Ovary (tissue), 9 donors: ENCODE data around the gene PARM1. TPM values are rescaled to one million over a fixed set of nuclear protein-coding genes. Genes with fewer than 3 reads are reported as not detected.

Experiments used
- DNase-seq, 5 donors: peaks; one replicate each; pipeline ENCODE4 v3.0.0-alpha.2; 2019 to 2020
- H3K27ac ChIP-seq, 2 donors: fragments of 200-600 bp; one replicate each; pipeline versions ENCODE4 v1.5.1 to v1.8.0; 2019 to 2022
- H3K27me3 ChIP-seq: fragments of 200-600 bp; one replicate; pipeline ENCODE4 v1.8.0; 2022
- H3K36me3 ChIP-seq: fragments of 200-600 bp; sonication (generic); one replicate; pipeline ENCODE4 v1.5.1; 2019
- H3K4me1 ChIP-seq: one replicate; pipeline ENCODE4 v1.8.1; 2013; ENCODE audit warnings: mild to moderate bottlenecking, moderate library complexity; ENCODE audit not compliant: insufficient read depth
- H3K4me3 ChIP-seq: fragments of 200-600 bp; sonication (generic); one replicate; pipeline ENCODE4 v1.5.1; 2017
- H3K9me3 ChIP-seq, 2 donors: fragments of 200-600 bp in 1 of 2; sonication (generic) in 1 of 2; one replicate each; pipeline versions ENCODE4 v1.5.1 to v1.8.1; 2013 to 2019; ENCODE audit warnings: mild to moderate bottlenecking in 1 of 2, moderate library complexity in 1 of 2
- EP300 ChIP-seq: sonication (generic); formaldehyde crosslinking; IDR thresholded peaks from one replicate; pipeline ENCODE4 v1.6.1; 2017; ENCODE audit warnings: antibody characterized with exemption
- POLR2A ChIP-seq: fragments of 450-650 bp; IDR thresholded peaks from one replicate; pipeline ENCODE4 v1.6.1; 2017; ENCODE audit warnings: antibody characterized with exemption, mild to moderate bottlenecking, moderate library complexity
- WGBS, 3 donors: extraction: QIAGEN DNeasy Blood & Tissue Kit in 1 of 3; methylation state at CpG; one replicate each; pipeline versions ENCODE4 v1.1.5 to v1.1.7; 2013 to 2017; 5-methylcytosine and 5-hydroxymethylcytosine counted together
- intact Hi-C, 4 donors: fragments of 100-400 bp; cut with DNase I; formaldehyde crosslinking; loops; one replicate each; pipeline versions ENCODE4 v1.11.0 to v1.15.1; 2022 to 2023
- polyA plus RNA-seq, 2 donors: library from polyadenylated mRNA; stranded (reverse); fragments of 200-250 nt in 1 of 2; fragments of 350-450 nt in 1 of 2; fragmentation: Illumina TruSeq in 1 of 2; extraction: RNeasy Lipid Tissue Mini Kit (QIAGEN cat#74804) in 1 of 2; gene quantifications; one replicate each; pipeline ENCODE4 v1.2.3, GENCODE V29; 2013 to 2014
- total RNA-seq, 7 donors: library from RNA; depleted of rRNA in 2 of 7; stranded (reverse); fragments of >200 nt in 2 of 7; fragmentation: NEBNext Ultra II Directional in 3 of 7; extraction: Animal tissue kit (Norgen Biotek cat#: 25700) in 3 of 7; gene quantifications; one replicate each; pipeline versions ENCODE4 v1.1.0 to v1.2.4, GENCODE V29; 2016 to 2023
- TF ChIP-seq, protein P1 (sequence below), 3 donors: fragments of 450-650 bp in 2 of 3; fragments of 200-600 bp in 1 of 3; IDR thresholded peaks; one replicate each; pipeline versions ENCODE4 v1.5.1 to v1.8.0; 2016 to 2022; ENCODE audit warnings: antibody characterized with exemption in 3 of 3, mild to moderate bottlenecking in 1 of 3
- donor health status: DM: no; HTN: no; CAD: no; lungs with moderate emphysema.
- donor health status: DM: no; HTN: no; CAD: no.
- donor health status: Bipolar disorder and iron deficiency.
- donor health status: DM: yes; HTN: yes; CAD: no.
- donor health status: DM: no; HTN: no; CAD: no.
- donor health status: DM: yes; HTN: yes; CAD: no.

Gene PARM1
- total and polyA plus RNA-seq, 9 donors = 1.9 to 90.1 (median 12.6) TPM

DNA sequence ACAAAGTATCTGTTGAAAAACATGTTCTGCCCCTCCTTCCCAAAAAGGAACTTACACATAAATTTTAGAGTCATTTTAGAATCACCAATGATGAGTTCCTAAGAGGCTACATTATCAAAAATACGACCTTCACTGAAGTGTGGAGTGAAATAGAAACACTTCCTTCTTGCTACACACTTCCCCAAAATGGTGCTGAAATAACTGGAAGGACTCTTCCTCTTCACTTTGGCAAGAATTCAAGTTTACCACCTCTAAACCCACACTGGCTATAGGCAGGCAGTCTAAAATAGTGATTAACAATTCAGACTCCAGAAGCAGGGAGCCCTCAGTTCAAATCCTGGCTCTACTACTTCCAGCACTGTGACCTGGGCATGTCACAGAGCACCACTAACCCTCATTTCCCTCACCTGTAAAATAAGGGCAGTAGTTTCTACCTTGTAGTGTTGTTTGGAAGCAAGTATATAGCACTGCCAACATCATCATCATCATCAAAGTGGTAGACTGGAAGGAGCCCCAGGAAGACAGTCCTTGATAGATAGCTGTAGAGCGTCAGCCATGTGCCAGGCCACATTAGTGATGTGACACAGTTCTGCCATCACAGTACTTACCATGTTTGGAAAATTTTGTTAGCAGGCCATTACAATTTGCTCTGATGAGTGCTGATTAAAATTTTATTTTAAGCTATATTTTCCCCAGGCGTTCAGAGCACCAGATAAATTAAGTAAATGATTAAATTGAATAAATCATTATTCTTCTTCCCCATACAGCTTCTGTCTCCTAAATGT, 103.3 kb downstream of the PARM1 start:
- intact Hi-C loops = no loop called here
- no peaks in the 10 kb centered on the region for H3K4me1 ChIP-seq
- no peak for DNase-seq
- no peak overlapping the region for H3K4me3 ChIP-seq
- no peak overlapping the region for H3K27ac ChIP-seq
- WGBS, 3 donors = 65 to 78% (median 69%) methylated on average over 3 of the region's 3 CpGs
- TF ChIP-seq POLR2A (no peak), EP300 (no peak)
- TF ChIP-seq, protein P1, sequence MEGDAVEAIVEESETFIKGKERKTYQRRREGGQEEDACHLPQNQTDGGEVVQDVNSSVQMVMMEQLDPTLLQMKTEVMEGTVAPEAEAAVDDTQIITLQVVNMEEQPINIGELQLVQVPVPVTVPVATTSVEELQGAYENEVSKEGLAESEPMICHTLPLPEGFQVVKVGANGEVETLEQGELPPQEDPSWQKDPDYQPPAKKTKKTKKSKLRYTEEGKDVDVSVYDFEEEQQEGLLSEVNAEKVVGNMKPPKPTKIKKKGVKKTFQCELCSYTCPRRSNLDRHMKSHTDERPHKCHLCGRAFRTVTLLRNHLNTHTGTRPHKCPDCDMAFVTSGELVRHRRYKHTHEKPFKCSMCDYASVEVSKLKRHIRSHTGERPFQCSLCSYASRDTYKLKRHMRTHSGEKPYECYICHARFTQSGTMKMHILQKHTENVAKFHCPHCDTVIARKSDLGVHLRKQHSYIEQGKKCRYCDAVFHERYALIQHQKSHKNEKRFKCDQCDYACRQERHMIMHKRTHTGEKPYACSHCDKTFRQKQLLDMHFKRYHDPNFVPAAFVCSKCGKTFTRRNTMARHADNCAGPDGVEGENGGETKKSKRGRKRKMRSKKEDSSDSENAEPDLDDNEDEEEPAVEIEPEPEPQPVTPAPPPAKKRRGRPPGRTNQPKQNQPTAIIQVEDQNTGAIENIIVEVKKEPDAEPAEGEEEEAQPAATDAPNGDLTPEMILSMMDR (IDR thresholded peaks at IDR 0.05) = no peak
- H3K27me3 ChIP-seq = no peaks in the 10 kb centered on the region
- H3K36me3 ChIP-seq = no peaks in the 10 kb centered on the region
- H3K9me3 ChIP-seq = no peaks in the 10 kb centered on the region

DNA sequence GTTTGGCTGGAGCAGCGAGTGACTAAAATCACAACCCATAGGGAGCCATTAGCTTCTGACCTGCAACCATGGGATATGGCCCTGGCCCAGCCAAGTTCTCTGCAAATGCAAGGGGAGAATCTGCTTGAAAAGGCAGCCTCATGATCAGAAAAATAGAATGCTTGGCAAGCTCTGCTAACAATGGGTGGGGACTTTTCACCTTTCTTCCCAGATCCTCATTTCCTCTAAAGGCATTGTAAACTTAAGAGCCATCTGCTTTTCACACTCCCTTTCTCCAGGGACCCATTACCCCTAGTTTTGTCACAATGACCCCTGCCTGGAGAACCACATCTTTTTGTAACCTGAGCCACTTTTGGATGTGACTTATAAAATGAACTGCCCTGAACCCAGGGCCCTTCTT, 104.3 kb downstream of the PARM1 start:
- H3K4me3 ChIP-seq = no peak overlapping the region
- no peaks in the 10 kb centered on the region for H3K36me3 ChIP-seq
- 71 to 85% (median 71%) methylated on average over 1 of the region's 1 CpG for WGBS, 3 donors
- intact Hi-C loops = no loop called here
- TF ChIP-seq, protein P1 (IDR thresholded peaks at IDR 0.05) = no peak
- TF ChIP-seq EP300 (no peak), POLR2A (no peak)
- H3K27ac ChIP-seq = no peak overlapping the region
- no peaks in the 10 kb centered on the region for H3K27me3 ChIP-seq
- no peaks in the 10 kb centered on the region for H3K9me3 ChIP-seq
- H3K4me1 ChIP-seq = no peaks in the 10 kb centered on the region
- no peak for DNase-seq

DNA sequence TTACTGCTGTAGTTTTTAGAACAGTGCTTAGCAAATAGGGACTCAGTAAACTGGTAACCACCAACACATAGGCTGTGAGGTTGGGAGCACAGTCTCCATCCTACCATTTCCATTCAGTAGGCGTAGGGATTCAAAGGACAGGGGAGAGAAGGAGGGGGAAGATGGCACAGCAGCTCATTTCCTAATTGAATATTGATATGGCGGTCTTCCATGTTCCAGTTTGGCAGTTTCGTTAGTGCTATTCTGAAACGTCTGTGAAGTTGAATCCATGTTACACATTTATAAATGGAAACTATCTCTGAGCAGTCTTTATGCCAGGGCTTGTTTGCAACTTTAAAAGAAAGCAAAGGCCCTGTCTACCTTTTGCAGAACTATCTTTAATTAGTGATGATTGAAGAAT, 105.5 kb downstream of the PARM1 start:
- no peaks in the 10 kb centered on the region for H3K4me1 ChIP-seq
- H3K4me3 ChIP-seq = no peak overlapping the region
- no peak for DNase-seq
- H3K27me3 ChIP-seq = no peaks in the 10 kb centered on the region
- H3K9me3 ChIP-seq = no peaks in the 10 kb centered on the region
- intact Hi-C loops = no loop called here
- TF ChIP-seq, protein P1 (IDR thresholded peaks at IDR 0.05) = no peak
- TF ChIP-seq POLR2A = no peak
- no peak for TF ChIP-seq EP300
- H3K36me3 ChIP-seq = no peaks in the 10 kb centered on the region
- 81 to 88% (median 82%) methylated on average over 4 of the region's 4 CpGs for WGBS, 3 donors
- H3K27ac ChIP-seq = no peak overlapping the region

DNA sequence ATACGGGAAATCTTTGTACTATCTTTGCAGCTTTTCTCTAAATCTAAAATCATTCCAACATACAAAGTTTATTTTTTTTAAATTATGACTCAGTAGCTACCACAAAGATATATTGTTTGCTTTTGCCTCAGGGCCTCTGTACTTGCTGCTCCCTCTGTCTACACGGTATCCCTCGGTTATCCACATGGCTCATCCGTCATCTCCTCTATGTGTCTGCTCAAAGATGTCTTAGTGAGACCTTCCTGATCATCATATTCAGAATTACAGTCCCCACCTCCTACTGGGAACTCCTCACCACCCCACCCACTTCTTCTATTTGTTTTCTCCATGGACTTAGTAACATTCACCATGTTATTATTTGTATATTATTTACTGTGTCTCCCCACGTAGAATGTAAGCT, 107.8 kb downstream of the PARM1 start:
- TF ChIP-seq, protein P1 (IDR thresholded peaks at IDR 0.05) = no peak
- no peak for TF ChIP-seq EP300
- Histone ChIP-seq H3K4me3 (no peak overlapping the region), H3K27me3 (no peaks in the 10 kb centered on the region), H3K27ac (no peak overlapping the region), H3K9me3 (no peaks in the 10 kb centered on the region), H3K36me3 (no peaks in the 10 kb centered on the region), H3K4me1 (no peaks in the 10 kb centered on the region)
- 85 to 90% (median 88%) methylated on average over 4 to 5 of the region's 5 CpGs for WGBS, 3 donors
- intact Hi-C loops = no loop called here
- DNase-seq = no peak
